ENCODE measurements around the gene LAMA3. TPM values are rescaled to one million over a fixed set of nuclear protein-coding genes. Genes with fewer than 3 reads are reported as not detected.
A peak's percentile ranks its signal among the peaks of the same experiment; 100 is the strongest.

LAMA3 gene
- total RNA-seq, 2 donors from 2014 or later: 31.9 to 41.3 TPM

DNA sequence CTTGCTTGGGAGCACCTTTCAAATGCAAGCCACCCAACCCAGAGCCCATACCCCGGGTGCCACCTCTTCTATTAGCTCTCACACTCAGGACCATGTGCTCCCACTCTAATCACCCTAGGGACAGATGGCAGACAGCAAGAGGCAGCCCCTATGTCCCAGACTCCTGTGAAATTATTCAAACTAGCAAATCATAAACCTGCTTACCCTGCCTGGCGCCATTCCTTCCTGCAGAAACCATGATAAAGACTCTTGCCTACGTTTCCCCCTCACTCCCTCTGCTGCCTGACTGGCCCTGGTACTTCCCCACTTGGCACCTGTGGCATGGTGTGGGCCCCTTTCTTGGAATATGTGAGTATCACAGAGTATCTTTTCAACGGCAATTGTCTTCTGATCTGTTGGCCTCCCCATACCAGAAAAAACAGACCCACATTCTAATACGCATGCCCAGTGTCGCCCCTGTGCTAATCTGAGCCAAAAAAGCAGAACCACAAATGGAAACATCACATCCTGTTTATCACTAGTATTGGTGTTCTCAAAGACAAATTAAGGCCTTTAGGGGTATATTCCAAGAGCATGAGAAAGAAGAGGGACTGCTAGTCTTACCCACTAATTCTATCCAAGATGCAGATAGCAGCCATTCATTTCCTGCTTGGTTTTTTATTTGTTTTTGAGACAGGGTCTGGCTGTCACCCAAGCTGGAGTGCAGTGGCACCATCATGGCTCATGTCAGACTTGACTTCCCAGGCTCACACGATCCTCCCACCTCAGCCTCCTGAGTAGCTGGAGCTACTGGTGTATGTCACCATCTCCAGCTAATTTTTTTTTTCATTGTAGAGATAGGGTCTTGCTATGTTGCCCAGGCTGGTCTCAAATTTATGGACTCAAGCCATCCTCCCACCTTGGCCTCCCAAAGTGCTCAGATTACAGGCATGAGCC is 281.2 kb downstream of the LAMA3 start:
- intact Hi-C loops (cut with DNase I): no loop called here
- Histone ChIP-seq H3K9ac (ENCODE audit: low read depth in 2 of 2, low read length in 2 of 2) (peak overlapping the region in 1 of 2 donors; percentile 12), H3K4me3 (no peak overlapping the region), H3K27ac (no peak overlapping the region), H3K9me3 (no peaks in the 10 kb centered on the region), H3K4me1 (no peaks in the 10 kb centered on the region), H3K27me3 (no peaks in the 10 kb centered on the region), H3K36me3 (no peaks in the 10 kb centered on the region)
- TF ChIP-seq, protein P1, sequence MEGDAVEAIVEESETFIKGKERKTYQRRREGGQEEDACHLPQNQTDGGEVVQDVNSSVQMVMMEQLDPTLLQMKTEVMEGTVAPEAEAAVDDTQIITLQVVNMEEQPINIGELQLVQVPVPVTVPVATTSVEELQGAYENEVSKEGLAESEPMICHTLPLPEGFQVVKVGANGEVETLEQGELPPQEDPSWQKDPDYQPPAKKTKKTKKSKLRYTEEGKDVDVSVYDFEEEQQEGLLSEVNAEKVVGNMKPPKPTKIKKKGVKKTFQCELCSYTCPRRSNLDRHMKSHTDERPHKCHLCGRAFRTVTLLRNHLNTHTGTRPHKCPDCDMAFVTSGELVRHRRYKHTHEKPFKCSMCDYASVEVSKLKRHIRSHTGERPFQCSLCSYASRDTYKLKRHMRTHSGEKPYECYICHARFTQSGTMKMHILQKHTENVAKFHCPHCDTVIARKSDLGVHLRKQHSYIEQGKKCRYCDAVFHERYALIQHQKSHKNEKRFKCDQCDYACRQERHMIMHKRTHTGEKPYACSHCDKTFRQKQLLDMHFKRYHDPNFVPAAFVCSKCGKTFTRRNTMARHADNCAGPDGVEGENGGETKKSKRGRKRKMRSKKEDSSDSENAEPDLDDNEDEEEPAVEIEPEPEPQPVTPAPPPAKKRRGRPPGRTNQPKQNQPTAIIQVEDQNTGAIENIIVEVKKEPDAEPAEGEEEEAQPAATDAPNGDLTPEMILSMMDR (IDR thresholded peaks at IDR 0.05): no peak
- no peak for DNase-seq

DNA sequence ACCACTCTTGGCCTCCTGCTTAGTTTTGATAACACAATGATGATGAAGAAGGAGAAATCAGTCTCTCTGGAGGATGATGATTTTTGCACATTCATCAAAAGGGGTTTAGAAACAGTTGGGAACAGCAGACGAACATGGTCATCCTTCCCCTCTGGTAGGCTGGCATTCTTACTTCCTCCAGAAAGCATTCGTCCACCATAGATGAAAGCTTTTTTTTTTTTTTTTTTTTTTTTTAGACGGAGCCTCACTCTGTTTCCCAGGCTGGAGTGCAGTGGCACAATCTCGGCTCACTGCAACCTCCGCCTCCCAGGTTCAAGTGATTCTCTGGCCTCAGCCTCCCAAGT is 281.8 kb downstream of the LAMA3 start:
- no peak overlapping the region for H3K9ac ChIP-seq (ENCODE audit: low read depth in 2 of 2, low read length in 2 of 2)
- no peaks in the 10 kb centered on the region for H3K27me3 ChIP-seq
- no peak overlapping the region for H3K4me3 ChIP-seq
- H3K36me3 ChIP-seq: no peaks in the 10 kb centered on the region
- no peak overlapping the region for H3K27ac ChIP-seq
- H3K4me1 ChIP-seq: no peaks in the 10 kb centered on the region
- no peaks in the 10 kb centered on the region for H3K9me3 ChIP-seq
- DNase-seq: no peak
- TF ChIP-seq, protein P1 (IDR thresholded peaks at IDR 0.05): no peak
- intact Hi-C loops (cut with DNase I): no loop called here

DNA sequence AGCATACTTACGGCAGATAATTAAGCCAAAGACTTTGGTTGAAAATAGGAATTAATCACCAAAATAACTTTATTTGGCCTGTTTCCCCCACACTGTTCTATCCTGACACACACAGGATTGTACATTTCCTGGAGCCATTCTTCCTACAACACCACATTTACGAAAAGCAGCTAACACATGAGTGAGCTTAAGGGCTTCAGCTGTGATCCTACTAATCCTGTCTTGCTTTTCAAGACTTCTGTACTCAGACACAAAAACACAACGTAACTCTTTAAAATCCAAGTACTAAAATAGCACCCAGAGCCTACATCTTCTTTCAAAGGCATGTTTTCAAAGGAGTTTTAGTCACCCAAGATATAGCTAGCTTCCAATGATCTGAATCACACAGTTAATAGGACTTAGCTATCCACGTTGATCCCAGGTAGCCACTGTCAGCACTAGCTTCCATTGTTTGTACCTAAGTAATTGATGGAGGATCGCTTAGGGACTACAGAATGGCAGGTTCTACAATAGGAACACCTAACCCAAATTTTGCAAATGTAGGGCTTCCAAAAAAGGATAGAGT is 282.5 kb downstream of the LAMA3 start:
- intact Hi-C loops (cut with DNase I): no loop called here
- TF ChIP-seq, protein P1 (IDR thresholded peaks at IDR 0.05): no peak
- Histone ChIP-seq H3K27me3 (no peaks in the 10 kb centered on the region), H3K36me3 (no peaks in the 10 kb centered on the region), H3K9ac (ENCODE audit: low read depth in 2 of 2, low read length in 2 of 2) (no peak overlapping the region), H3K4me1 (no peaks in the 10 kb centered on the region), H3K9me3 (no peaks in the 10 kb centered on the region), H3K27ac (no peak overlapping the region), H3K4me3 (no peak overlapping the region)
- DNase-seq: no peak

DNA sequence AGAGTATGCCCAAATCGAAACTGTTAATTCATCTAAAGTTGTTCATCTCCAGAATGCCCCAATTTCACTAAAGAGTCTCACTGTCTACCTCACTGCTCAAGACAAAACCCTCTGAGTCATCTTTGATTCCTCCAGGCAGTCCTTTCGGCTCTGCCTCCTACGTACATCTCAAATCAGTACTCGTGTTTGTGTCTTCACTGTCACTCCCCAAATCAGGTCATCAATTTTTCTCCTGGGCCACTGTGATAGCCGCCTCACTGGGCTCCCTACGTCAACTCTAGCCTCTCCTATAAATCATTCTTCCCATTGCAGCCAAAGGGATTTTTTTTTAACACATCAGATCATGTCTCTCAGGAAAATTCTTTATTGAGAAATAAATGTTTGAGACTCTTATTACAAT is 283.2 kb downstream of the LAMA3 start:
- no peak overlapping the region for H3K27ac ChIP-seq
- H3K4me3 ChIP-seq: no peak overlapping the region
- H3K9me3 ChIP-seq: no peaks in the 10 kb centered on the region
- no peak for DNase-seq
- TF ChIP-seq, protein P1 (IDR thresholded peaks at IDR 0.05): no peak
- H3K36me3 ChIP-seq: no peaks in the 10 kb centered on the region
- intact Hi-C loops (cut with DNase I): no loop called here
- H3K9ac ChIP-seq (ENCODE audit: low read depth in 2 of 2, low read length in 2 of 2): no peak overlapping the region
- H3K4me1 ChIP-seq: no peaks in the 10 kb centered on the region
- H3K27me3 ChIP-seq: no peaks in the 10 kb centered on the region

DNA sequence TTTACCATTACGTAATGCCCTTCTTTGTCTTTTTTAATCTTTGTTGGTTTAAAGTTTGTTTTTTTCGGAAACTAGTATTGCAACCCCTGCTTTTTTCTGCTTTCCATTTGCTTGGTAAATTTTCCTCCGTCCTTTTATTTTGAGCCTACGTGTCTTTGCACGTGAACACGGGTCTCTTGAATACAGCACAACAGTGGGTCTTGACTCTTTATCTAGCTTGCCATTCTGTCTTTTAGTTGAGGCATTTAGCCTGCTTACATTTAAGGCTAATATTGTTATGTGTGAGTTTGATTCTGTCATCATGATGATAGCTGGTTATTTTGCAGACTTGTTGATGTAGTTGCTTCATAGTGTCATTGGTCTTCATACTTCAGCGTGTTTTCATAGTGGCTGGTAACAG is 287.9 kb downstream of the LAMA3 start:
- no peak for DNase-seq
- H3K27ac ChIP-seq: no peak overlapping the region
- no peaks in the 10 kb centered on the region for H3K9me3 ChIP-seq
- H3K4me1 ChIP-seq: peaks cover under 1% of the 10 kb centered on the region
- no peaks in the 10 kb centered on the region for H3K27me3 ChIP-seq
- TF ChIP-seq, protein P1 (IDR thresholded peaks at IDR 0.05): no peak
- no peaks in the 10 kb centered on the region for H3K36me3 ChIP-seq
- H3K9ac ChIP-seq (ENCODE audit: low read depth in 2 of 2, low read length in 2 of 2): no peak overlapping the region
- intact Hi-C loops (cut with DNase I): no loop called here
- H3K4me3 ChIP-seq: no peak overlapping the region

All from colonic mucosa (tissue), 4 donors.